SH-SY5Y (cell line): Measurements from ENCODE around the gene LRRC40.

ENCODE experiments used
- GATA2 ChIP-seq: IDR thresholded peaks from 2 replicates; pipeline ENCODE4 v1.6.1; 2011; ENCODE audit warnings: mild to moderate bottlenecking, low read depth, low read length
- GATA3 ChIP-seq: IDR thresholded peaks from 2 replicates; pipeline ENCODE4 v1.6.1; 2011; ENCODE audit warnings: low read depth, mild to moderate bottlenecking, low read length, moderate library complexity

GRCh38 chr1:70211541-70211940 lies 6.2 kb upstream of the LRRC40 start:
- no peak for TF ChIP-seq GATA2
- no peak for TF ChIP-seq GATA3
